GM21447 (cell line): Measurements from ENCODE around the gene ZNF804B.
"Not testable (repeated sequence)": the region's sequence is repeated elsewhere in the genome, so short reads cannot be mapped to it uniquely, and the experiment has no call there.

Experiments used
- ATAC-seq: cut with Tn5 transposase; IDR thresholded peaks from one replicate; pipeline ENCODE4 v1.9.1; 2021; ENCODE audit not compliant: unreplicated experiment

Gene ZNF804B

DNA sequence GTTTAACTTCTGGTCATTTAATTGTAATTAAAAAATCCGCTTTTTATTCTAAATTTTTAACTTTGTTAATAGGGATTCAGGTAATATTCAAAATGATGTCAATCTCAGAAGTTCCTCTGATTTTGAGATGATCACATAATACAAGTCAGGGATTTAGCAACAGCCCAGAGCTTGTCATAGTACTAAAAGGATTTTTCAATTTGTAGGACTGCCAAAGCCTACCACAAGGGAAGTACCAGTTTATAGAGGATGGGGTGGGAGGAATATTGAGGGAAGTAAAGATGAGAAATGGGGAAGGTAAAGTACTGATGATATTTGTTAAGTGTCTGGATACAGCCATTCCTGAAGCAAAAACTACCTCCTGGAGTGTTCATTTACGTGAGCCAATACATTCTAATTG, 314.3 kb downstream of the ZNF804B start:
- ATAC-seq: no peak

DNA sequence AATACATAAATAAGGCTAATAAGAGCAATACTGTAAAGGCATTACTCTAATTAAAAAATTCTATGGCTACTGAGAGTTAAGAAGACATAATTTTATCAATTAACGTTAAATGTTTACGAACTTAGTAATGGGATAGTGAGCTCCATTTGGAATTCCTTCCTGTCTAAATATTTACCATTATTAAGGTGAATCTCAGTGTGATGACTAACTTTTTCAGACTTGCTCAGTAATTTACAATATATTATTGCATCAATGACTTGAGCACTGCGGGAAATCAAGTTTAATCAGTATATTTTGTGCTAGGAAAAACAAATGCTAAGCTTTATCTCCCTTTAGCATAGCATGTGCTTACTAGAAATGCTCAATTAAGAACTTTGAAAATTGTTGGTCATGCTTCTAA, 318.5 kb downstream of the ZNF804B start:
- no peak for ATAC-seq

DNA sequence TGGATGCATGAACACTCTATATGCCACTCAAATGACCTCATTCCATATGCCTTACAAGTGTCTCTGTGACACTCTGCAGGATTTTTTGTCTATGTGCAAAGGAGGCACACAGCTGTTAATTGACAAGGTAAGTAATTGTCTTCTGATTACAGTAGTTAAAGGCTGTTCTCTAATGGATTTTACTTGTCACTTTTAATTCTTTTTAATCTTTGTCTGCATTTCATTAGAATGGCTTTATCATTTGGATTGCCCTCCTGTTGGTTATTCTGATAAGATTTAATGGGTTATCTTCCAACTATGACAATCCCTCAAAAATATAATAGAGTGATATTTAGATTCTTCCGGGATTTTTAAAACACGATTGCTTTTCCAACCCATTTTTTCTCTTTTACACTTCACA, 326.1 kb downstream of the ZNF804B start:
- no peak for ATAC-seq

DNA sequence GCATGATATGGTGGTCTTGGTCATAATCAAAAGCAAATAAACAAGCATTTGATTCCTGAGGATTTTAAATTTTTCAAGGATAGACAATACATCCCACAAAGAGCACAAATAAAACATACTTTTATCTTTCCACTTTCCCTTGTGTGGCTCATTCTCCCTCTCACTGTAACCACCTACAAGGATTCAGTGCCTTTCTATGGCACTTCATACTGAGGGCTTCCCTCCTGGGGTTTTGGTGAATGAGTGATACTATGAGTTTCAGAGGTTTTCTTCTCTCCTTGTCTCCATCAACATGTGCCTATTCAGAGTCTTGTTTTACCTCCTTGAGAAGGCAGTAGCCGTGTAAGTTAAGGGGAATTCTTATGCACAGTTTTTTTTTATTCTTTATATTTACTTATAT, 332.1 kb downstream of the ZNF804B start:
- ATAC-seq: no peak

DNA sequence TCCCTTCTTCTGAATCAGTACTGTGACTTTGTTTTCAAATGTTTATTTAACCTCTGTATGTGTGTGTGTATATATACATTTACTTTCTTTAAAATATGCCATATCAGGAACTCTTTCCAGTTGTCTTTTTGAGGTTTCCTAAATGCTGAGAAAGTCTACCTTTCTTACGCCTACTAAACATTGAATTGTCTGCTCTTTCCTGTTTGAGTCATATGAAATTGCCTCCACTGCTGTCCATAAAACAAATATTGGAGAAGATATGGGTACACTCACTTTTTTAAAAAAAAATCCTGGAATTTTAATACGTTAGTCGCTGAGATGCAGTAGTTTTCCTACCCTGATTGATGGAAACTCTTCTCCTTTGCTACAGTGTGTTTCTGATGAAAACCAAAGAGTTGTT, 334.8 kb downstream of the ZNF804B start:
- no peak for ATAC-seq

DNA sequence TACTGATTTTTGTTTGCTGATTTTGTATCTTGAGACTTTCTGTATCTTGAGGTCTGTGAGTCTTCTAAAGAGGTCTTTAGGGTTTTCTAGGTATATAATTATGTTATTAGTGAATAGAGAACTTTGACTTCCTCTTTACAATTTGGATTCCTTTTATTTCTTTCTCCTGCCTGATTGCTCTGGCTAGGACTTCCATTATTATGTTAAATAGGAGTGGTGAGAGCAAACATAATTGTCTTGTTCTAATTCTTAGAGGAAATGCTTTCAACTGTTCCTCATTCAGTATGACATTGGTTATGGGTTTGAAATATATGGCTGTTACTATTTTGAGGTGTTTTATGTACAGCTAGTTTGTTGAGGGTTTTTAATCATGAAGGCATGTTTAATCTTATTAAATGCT, 344.1 kb downstream of the ZNF804B start:
- no peak for ATAC-seq

DNA sequence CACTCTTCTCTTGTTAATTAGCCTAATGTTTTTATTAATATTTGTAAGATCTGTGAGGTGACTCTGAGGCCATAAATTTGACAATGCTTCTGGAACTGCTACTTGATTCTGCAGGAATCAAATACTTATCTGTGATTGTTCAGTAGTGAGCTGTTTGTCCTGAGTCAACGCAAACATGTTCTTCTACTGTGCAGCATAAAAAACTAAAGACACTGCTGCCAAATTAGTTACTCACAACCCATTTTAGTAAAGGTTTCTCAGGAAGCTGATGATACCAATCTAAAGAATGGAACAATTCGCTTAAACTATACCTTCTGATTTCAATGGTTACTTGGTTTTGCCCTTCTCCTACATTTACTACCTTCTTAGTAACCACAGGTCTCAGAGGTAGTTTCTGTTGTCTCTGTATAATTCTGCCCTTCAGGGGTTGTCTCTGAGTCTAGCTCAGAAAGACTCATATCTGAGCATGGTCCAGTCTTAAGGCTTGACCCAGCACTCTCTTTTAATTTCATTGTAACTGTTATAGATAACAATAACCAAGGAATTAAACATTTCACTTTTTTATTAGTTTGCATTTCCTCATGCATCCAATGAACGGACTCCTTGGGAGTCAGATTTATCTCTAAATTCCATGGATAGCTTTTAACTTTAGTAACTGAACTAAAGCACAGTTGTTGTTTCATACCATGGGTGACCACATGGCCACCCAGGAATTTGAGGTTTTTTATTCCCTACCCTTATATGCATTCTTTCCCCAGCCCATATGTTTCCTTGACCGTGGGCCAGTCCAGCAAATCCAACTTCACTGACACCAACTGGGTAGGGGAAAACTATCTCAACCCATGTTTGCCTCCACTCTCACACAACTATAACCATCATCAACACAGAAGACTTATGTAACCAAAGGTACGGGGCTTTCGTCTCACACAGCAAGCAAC, 345.5 kb downstream of the ZNF804B start:
- no peak for ATAC-seq

DNA sequence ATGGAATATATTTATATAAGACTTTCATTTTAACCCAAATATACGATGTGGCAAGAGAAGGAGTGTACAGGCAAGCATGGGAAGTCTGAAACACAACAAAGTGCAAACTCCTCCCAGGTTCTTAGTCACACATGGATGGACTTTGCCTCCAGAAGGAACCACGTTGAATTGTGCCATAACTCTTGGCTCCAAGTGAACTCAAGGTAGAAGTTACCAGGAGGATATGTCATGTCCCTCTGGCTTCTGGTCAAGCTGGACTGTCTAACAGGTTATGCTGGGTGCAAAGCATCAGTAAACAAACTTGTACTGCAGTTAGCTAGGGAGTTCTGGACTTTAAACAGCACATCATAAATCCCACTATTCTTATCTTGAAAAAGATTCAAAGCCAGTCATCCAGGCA, 364.4 kb downstream of the ZNF804B start:
- no peak for ATAC-seq

DNA sequence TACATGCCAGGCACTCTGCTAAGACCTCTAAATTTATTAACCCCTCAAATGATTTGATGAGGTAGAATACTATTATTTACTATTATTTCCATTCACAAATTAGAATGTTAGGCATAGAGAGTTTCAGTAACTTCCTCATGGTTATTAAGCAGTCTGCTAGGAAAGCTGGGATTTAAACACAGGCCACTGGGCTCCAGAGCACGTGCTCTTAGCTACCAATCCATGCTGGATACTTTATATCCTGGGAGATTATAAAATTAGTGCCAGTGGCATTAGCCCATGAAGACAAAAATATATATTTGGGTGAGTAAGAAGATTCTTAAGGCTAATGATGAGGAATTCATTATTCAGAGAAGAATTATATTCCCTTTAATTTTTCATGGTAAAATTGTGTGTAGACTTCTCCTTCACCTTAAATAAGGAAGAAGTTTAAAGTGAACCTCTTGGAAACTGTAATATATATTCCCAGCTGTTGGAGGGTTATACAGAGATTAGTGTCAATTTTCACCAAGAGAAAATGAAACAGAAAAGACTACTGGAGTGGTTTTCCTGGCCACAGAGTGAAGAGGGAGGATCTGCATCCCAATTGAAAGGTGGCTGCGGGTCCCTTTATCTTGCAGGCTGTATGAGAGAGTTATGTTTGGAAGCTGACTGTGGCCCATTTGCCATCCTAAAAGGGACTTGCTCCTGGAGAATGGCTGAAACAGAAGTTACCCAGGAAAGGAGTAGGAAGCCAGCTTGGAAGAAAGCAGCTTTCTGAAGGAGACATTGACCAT, 370.3 kb downstream of the ZNF804B start:
- ATAC-seq: no peak

DNA sequence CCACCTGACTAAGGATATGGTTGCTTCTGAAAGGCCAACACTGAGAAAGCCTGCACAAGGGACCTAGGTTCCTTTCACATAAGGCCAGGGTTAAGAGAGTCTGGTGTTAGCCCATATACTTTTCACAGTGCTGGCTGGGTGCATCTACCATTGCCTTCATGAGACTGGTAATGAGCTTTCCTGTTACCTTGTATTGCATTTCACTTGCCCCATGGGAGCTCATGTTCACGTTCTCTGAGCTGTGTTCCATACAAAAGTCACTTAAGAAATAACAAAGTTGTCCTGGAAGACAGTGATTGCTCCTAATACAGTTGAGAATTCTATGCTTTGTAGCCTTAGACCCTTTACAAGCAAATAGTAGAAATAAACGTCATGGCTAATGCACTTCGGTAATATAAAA, 373.9 kb downstream of the ZNF804B start:
- no peak for ATAC-seq

DNA sequence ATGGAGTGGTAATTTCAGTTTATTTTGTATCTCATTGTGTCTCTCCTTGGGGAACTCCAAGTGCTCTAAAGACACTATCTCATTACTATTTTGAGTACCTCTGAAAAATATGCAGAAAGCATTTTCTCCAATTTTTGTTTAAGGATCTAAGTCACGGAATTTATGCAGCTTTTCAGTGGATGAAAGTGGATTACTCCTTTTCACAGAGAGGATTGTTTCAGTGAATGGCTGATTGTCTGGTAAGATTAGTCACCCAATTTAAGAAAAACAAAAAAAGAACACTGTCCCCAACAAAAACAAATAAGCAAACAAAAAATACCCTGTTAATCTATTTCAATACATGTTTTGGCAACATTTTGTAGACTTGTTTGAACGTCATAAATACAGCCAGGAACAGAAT, 374.3 kb downstream of the ZNF804B start:
- no peak for ATAC-seq

DNA sequence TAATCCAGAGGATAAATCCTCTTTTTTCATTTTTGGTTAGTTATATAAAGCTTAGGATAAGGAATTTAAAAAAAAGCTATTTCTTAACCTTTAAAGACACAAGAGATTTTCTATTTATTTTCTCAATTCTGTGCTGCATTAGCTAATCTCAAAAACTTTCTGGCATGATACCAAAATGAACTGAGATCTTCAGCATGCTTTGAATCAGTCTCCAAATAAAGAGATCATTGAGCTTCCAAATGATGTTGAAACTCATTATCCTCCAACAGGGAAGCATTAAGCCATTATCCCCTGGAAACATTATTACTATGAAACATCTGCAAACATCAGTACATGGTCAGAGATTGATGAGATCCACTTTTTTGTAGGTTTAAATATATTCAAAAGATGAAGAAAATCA, 386.3 kb downstream of the ZNF804B start:
- no peak for ATAC-seq

DNA sequence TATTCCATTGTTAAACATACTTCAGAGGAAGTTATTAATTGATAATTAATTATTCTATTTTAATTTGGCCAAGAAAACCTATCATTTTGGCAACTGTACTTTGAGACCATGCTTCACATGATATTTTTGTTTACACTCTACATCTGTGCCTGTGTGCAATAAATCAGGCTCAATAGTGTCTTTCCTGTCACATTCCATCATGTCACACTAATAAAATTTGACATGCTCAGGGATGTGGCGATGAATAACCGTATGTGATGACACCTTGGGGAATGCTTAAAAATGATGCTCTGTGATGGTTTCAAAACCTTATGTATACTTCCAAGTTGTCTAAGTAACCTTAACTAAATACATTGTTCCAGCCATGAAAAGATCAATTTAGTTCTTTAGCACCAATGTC, 400.6 kb downstream of the ZNF804B start:
- no peak for ATAC-seq

DNA sequence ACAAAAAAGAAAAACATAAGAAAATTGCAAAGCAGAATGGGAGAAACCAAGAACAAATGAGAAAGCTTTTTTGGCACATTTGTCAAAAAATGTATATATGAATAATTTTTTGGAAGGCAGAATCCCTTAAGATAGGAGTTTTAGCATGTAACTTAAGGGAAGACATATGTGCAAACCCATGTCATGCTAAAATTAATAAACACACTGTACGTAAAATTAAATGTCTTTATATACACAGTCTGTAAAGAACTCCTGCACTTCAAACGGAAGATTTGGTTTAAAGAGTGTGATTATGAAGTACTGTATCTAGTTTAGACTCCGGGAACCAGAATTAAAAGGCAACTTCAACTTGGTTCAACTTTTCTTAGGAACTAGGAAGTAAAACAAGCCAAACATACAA, 405.9 kb downstream of the ZNF804B start:
- ATAC-seq: no peak

DNA sequence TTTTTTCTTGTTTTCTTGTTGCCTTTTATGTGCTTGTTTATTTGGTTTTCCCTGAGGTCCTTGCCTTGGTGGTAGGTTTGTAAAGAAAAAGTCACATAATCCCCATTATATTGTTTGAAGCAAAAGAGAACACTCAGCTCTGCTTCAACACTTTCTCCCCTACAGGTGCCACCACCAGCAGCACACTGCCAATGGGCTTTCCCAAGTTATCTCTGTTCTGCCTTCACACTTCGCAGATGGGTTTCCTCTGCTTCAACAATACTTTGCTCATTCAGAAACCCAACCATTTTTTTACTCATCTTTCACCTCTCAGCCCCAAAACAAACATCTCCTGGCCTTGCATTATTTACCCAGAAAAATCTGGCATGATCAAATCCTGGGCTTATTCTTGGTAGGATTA, 411.1 kb downstream of the ZNF804B start:
- no peak for ATAC-seq

DNA sequence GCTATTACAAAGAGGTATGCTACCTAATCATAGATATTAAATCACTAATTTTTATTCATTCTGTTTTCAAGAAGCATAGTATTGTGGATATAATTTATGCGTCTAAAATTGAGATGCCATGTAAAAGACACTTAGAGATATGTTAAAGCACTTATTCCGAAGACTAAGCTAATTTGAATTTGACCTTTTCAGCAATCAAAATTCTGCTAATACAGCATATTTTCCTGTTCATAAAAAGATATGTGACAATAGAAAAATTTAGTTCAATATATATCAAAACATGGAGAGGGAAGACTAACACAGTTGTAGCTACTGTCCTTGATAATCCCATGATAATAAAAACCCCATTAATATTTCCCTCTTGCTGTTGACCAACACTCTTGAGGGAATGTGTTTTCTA, 422.6 kb downstream of the ZNF804B start:
- ATAC-seq: no peak

DNA sequence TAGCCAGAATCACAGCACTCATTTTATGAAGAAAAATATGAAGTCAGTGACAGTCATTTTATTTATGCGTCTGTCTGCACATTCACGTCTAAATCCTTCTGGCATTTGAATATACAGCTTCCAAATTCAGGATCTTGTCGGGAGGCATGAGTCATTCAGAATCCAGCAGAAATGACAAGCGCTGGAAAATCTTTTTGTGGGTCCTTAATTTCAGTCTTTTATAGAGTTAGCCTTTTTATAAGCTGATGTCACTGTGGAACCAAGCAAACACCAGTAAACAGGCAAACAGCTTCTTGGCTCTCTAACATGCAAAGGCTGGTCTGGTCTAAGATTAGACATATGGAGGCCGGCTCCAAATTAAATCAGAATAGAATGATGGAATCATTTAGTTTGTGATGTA, 424.2 kb downstream of the ZNF804B start:
- no peak for ATAC-seq

DNA sequence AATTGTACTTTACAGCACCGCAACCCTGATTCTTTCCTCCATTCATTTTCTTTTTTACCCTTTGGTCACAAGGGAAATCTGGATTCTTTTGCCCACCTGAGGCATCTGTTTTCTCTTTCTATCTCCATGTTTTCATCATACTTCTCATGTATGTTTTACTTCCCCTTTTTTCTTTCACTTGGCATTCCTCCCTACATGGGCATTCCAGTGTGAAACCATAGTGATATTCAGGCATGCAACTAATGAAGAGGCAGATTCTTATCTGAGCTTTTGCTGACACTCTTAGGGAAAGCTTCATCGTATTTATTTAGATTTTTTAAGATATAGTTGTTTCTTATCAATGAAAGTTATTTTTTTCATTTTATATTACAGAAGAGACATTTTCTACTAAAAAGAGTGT, 441.3 kb downstream of the ZNF804B start:
- no peak for ATAC-seq

DNA sequence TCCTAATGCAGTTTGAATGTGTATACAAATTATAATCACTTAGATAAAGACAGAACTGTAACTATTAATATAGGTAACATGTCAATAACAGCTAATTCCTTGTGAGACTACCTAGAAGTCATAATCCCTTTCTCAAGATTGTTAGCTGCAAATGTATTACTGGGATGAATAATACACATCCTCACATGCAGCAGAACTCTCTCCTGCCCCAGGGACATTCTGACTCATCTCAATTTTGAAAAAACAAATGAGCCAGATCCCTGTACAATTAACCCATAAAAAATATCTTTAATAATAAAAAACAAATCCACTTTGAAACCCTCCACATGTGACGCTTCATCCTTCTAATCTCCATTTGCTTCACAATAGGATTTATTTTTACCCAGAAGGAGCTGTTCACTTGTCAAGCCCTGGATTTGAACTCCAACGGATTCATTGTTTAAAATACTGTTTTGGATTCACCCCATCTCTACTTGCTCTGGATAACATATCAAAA, 464.4 kb downstream of the ZNF804B start:
- ATAC-seq: no peak

DNA sequence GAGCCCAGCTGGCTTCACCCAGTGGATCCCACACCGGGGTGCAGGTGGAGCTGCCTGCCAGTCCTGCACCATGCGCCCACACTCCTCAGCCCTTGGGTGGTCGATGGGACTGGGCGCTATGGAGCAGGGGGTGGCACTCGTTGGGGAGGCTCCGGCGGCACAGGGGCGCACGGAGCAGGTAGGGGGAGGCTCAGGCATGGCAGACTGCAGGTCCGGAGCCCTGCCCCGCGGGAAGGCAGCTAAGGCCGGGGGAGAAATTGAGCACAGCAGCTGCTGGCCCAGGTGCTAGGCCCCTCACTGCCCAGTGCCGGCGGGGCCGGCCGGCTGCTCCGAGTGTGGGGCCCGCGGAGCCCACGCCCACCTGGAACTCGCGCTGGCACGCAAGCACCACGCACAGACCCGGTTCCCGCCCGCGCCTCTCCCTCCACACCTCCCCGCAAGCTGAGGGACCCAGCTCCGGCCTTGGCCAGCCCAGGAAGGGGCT, 469.2 kb downstream of the ZNF804B start:
- ATAC-seq: not testable (repeated sequence)

DNA sequence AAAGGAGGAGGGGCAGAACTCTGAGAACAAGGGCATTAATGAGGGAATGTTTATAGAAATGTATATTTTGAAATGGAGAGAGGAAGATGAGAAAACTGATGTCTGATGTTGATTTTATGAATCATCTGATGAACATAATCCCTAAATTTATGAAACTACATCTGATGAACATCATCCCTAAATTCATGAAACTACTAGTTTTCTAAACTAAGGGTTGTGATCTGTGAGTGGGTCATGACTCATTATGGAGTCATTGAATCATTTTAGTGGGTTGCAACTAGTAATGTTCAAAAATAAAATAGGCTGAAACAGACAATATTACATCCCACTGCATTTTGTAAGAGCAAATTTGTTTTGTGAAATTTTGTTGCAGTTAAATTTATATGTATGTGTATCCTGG, 478.7 kb downstream of the ZNF804B start:
- ATAC-seq: no peak

DNA sequence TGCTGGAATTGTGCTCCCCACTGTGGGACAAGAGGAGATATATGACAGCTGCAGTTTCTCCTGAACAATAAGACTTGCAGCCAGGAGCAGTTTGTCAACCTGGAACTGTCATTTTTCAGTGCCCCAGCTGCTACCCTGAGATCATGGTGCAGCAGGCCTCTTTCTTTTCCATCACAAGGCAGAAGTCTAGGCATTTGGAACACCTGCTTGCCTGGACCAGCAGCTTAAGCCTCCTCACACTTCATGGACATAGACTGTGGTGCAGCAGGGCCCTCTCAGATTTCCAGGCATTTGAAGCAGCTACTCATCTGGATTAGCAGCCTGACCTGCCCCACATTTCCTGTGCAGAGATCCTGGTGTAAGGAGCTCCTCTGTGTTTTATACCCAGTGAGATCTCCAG, 486.7 kb downstream of the ZNF804B start:
- no peak for ATAC-seq
